ENCODE results near the gene LTB4R2.

DNA sequence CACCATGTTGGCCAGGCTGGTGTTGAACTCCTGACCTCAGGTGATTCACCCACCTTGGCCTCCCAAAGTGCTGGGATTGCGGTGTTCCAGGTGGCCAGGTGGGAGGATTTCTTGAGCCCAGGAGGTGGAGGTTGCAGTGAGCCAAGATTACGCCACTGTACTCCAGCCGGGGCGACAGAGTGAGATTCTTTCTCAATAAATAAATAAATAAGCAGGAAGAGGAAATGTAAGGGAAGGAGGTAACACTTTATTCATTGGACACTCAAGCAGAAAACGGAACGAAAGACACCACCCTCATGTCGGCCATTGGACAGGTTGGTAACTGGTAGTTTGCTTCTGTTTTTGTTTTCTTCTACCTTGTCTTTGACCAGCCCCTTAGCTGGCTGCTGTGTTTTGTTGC lies 45.1 kb downstream of the LTB4R2 start:
- no peak for TF ChIP-seq CTCF (IDR thresholded peaks at IDR 0.05)
- TF ChIP-seq EZH2 (IDR thresholded peaks at IDR 0.05; ENCODE audit: borderline replicate concordance, insufficient read depth, low read depth, low read length, poor library complexity, severe bottlenecking) = no peak

All from B cell (primary cell).